H9 (cell line): ENCODE measurements around the gene GBE1. TPM values are rescaled to one million over a fixed set of nuclear protein-coding genes. Genes with fewer than 3 reads are reported as not detected.

Experiments
- DNase-seq: peaks from one replicate; pipeline ENCODE4 v3.0.0-alpha.2; 2017
- H2AFZ ChIP-seq: one replicate; pipeline ENCODE4 v1.6.1; 2013; ENCODE audit warnings: mild to moderate bottlenecking, low read length, control low read depth, moderate library complexity
- H2AK5ac ChIP-seq: 2 replicates; pipeline ENCODE4 v1.6.1; 2013; ENCODE audit warnings: low read length, control low read depth, mixed read lengths; ENCODE audit not compliant: insufficient read length
- H2BK120ac ChIP-seq: one replicate; pipeline ENCODE4 v1.6.1; 2013; ENCODE audit warnings: low read depth, mild to moderate bottlenecking, low read length, control low read depth, inconsistent platforms; ENCODE audit not compliant: poor library complexity, severe bottlenecking
- H2BK12ac ChIP-seq: 2 replicates; pipeline ENCODE4 v1.6.1; 2013; ENCODE audit warnings: low read length, control low read depth, mixed read lengths, low read depth; ENCODE audit not compliant: insufficient read length
- H2BK15ac ChIP-seq: 2 replicates; pipeline ENCODE4 v1.6.1; 2013; ENCODE audit warnings: low read depth, low read length, control low read depth
- H2BK20ac ChIP-seq: one replicate; pipeline ENCODE4 v1.6.1; 2013; ENCODE audit warnings: low read depth, mild to moderate bottlenecking, low read length, control low read depth, inconsistent platforms; ENCODE audit not compliant: poor library complexity, severe bottlenecking
- H2BK5ac ChIP-seq: 2 replicates; pipeline ENCODE4 v1.6.1; 2013; ENCODE audit warnings: low read length, control low read depth, mixed read lengths; ENCODE audit not compliant: insufficient read length
- H3K14ac ChIP-seq: 2 replicates; pipeline ENCODE4 v1.6.1; 2013; ENCODE audit warnings: low read length, control low read depth; ENCODE audit not compliant: insufficient read depth
- H3K18ac ChIP-seq: 2 replicates; pipeline ENCODE4 v1.6.1; 2013; ENCODE audit warnings: low read depth, mild to moderate bottlenecking, mixed read lengths, low read length, control low read depth; ENCODE audit not compliant: insufficient read length
- H3K23ac ChIP-seq: 2 replicates; pipeline ENCODE4 v1.6.1; 2013; ENCODE audit warnings: low read length, control low read depth, mixed read lengths, low read depth; ENCODE audit not compliant: insufficient read length
- H3K23me2 ChIP-seq: 2 replicates; pipeline ENCODE4 v1.6.1; 2013; ENCODE audit warnings: low read depth, mild to moderate bottlenecking, mixed read lengths, low read length, control low read depth; ENCODE audit not compliant: insufficient read length, poor library complexity, severe bottlenecking
- H3K27ac ChIP-seq: 2 replicates; pipeline ENCODE4 v1.5.1; 2013; ENCODE audit warnings: low read length, control low read depth, mixed read lengths, low read depth; ENCODE audit not compliant: insufficient read length
- H3K27me3 ChIP-seq: 2 replicates; pipeline ENCODE4 v1.6.1; 2013; ENCODE audit warnings: low read length, control low read depth, inconsistent platforms; ENCODE audit not compliant: insufficient read depth
- H3K4ac ChIP-seq: 2 replicates; pipeline ENCODE4 v1.6.1; 2013; ENCODE audit warnings: low read depth, mild to moderate bottlenecking, control low read depth, inconsistent platforms, low read length, moderate library complexity
- H3K4me1 ChIP-seq: 2 replicates; pipeline ENCODE4 v1.6.1; 2013; ENCODE audit warnings: low read length, control low read depth, inconsistent platforms; ENCODE audit not compliant: insufficient read depth
- H3K4me2 ChIP-seq: 2 replicates; pipeline ENCODE4 v1.6.1; 2013; ENCODE audit warnings: low read length, control low read depth, mixed read lengths; ENCODE audit not compliant: insufficient read length, insufficient read depth
- H3K56ac ChIP-seq: 2 replicates; pipeline ENCODE4 v1.6.1; 2013; ENCODE audit warnings: low read depth, mild to moderate bottlenecking, mixed read lengths, low read length, control low read depth; ENCODE audit not compliant: insufficient read length
- H3K79me1 ChIP-seq: 2 replicates; pipeline ENCODE4 v1.6.1; 2013; ENCODE audit warnings: low read depth, mild to moderate bottlenecking, moderate library complexity, low read length, control low read depth, inconsistent platforms; ENCODE audit not compliant: insufficient read depth, poor library complexity, severe bottlenecking
- H3K79me2 ChIP-seq: 2 replicates; pipeline ENCODE4 v1.6.1; 2013; ENCODE audit warnings: low read length, control low read depth, inconsistent platforms; ENCODE audit not compliant: insufficient read depth
- H3K9ac ChIP-seq: 2 replicates; pipeline ENCODE4 v1.6.1; 2013; ENCODE audit warnings: low read length, control low read depth, mixed read lengths; ENCODE audit not compliant: insufficient read length; ENCODE audit errors: extremely low read depth
- H3K9me3 ChIP-seq: one replicate; pipeline ENCODE4 v1.6.1; 2013; ENCODE audit warnings: low read depth, low read length, inconsistent platforms; ENCODE audit not compliant: control insufficient read depth
- H3T11ph ChIP-seq: one replicate; pipeline ENCODE4 v1.6.1; 2013; ENCODE audit warnings: mild to moderate bottlenecking, low read length, control low read depth, inconsistent platforms
- H4K20me1 ChIP-seq: one replicate; pipeline ENCODE4 v1.6.1; 2013; ENCODE audit not compliant: control insufficient read depth, insufficient read length, insufficient read depth
- H4K5ac ChIP-seq: 2 replicates; pipeline ENCODE4 v1.6.1; 2013; ENCODE audit warnings: low read depth, mild to moderate bottlenecking, mixed read lengths, low read length, control low read depth; ENCODE audit not compliant: insufficient read length
- H4K8ac ChIP-seq: replicated peaks from 2 replicates; pipeline ENCODE4 v1.6.1; 2013; ENCODE audit warnings: low read length, control low read depth, mixed read lengths, low read depth; ENCODE audit not compliant: insufficient read length
- H4K91ac ChIP-seq: 2 replicates; pipeline ENCODE4 v1.6.1; 2013; ENCODE audit warnings: low read depth, mild to moderate bottlenecking, moderate library complexity, mixed read lengths, low read length, control low read depth; ENCODE audit not compliant: insufficient read length
- H3K27ac Mint-ChIP-seq, 3 experiments: 2 replicates in 2 of 3; 3 replicates in 1 of 3; pipeline ENCODE4 v1.8.0; 2020 to 2021; ENCODE audit warnings: mixed read lengths in 3 of 3, mild to moderate bottlenecking in 1 of 3, moderate library complexity in 1 of 3
- H3K27me3 Mint-ChIP-seq: 2 replicates; pipeline ENCODE4 v1.8.0; 2021; ENCODE audit warnings: low read depth, mild to moderate bottlenecking, moderate library complexity, mixed read lengths
- H3K36me3 Mint-ChIP-seq, 3 experiments: 2 replicates in 2 of 3; 3 replicates in 1 of 3; pipeline ENCODE4 v1.8.0; 2020 to 2021; ENCODE audit warnings: low read depth in 3 of 3, mixed read lengths in 3 of 3; ENCODE audit not compliant: insufficient read depth in 1 of 3
- H3K4me1 Mint-ChIP-seq, 2 experiments: 2 replicates each; pipeline ENCODE4 v1.8.0; 2020; ENCODE audit warnings: mixed read lengths in 2 of 2
- H3K4me3 Mint-ChIP-seq, 2 experiments: 2 replicates in 1 of 2; 3 replicates in 1 of 2; pipeline ENCODE4 v1.8.0; 2020 to 2021; ENCODE audit warnings: mild to moderate bottlenecking in 2 of 2, mixed read lengths in 2 of 2, moderate library complexity in 1 of 2
- H3K9me3 Mint-ChIP-seq, 2 experiments: 2 replicates in 1 of 2; 3 replicates in 1 of 2; pipeline ENCODE4 v1.8.0; 2020; ENCODE audit warnings: mild to moderate bottlenecking in 2 of 2, mixed read lengths in 2 of 2, moderate library complexity in 1 of 2
- CTCF ChIP-seq: fragments of 200-600 bp; sonication (generic); conservative IDR thresholded peaks from 3 replicates; pipeline ENCODE4 v1.8.0; 2021; ENCODE audit warnings: antibody characterized with exemption, mild to moderate bottlenecking
- WGBS: extraction: QIAGEN DNeasy Blood & Tissue Kit; methylation state at CpG from one replicate; pipeline ENCODE4 v1.1.7; 2013; ENCODE audit warnings: missing lambda C conversion rate, low lambda C conversion rate, mixed read lengths; ENCODE audit not compliant: insufficient read length; ENCODE audit errors: extremely low coverage; 5-methylcytosine and 5-hydroxymethylcytosine counted together
- total RNA-seq: library from RNA; stranded (reverse); gene quantifications from 2 replicates; pipeline ENCODE4 v1.2.1, GENCODE V29; 2021

Gene GBE1
- total RNA-seq, 1 experiment from 2014 or later, result 13.8 TPM

- no peak overlapping the region for H3K18ac ChIP-seq
- H3K4me1 Mint-ChIP-seq, result 0 out of 4 replicates have a peak, but pooled peaks cover 0 to 2% of the 10 kb centered on the region in 2 experiments
- no peaks in the 10 kb centered on the region for H3K4me1 ChIP-seq
Measured at GRCh38 chr3:81696090-81696489, 65.4 kb downstream of the GBE1 start.

More at GRCh38 chr3:81696090-81696489, 65.4 kb downstream of the GBE1 start:
- DNase-seq, result no peak
- Histone ChIP-seq H3K4me2 (no peak overlapping the region), H2BK12ac (no peak overlapping the region), H3K9me3 (no peaks in the 10 kb centered on the region), H3T11ph (no peak overlapping the region), H3K9ac (no peak overlapping the region), H2BK20ac (no peak overlapping the region), H2BK15ac (no peak overlapping the region), H4K5ac (no peak overlapping the region), H4K20me1 (no peaks in the 10 kb centered on the region), H2AFZ (no peak overlapping the region), H3K27me3 (no peaks in the 10 kb centered on the region), H3K4ac (no peak overlapping the region), H3K23me2 (no peaks in the 10 kb centered on the region), H2BK5ac (no peak overlapping the region), H3K79me1 (no peaks in the 10 kb centered on the region), H2BK120ac (no peak overlapping the region), H2AK5ac (no peak overlapping the region), H3K79me2 (no peaks in the 10 kb centered on the region), H3K27ac (no peak overlapping the region), H3K14ac (no peak overlapping the region), H4K8ac (no peak overlapping the region), H3K56ac (no peak overlapping the region), H3K23ac (no peak overlapping the region), H4K91ac (no peak overlapping the region)
- Mint-ChIP-seq H3K27me3 (no peaks in the 10 kb centered on the region), H3K9me3 (no peaks in the 10 kb centered on the region), H3K36me3 (no peaks in the 10 kb centered on the region), H3K27ac (no peak overlapping the region), H3K4me3 (no peak overlapping the region)
- no peak for TF ChIP-seq CTCF
- WGBS, result no CpG with 5 or more reads among the region's 3 CpGs
